Esophagus muscularis mucosa (tissue), 4 donors: Measurements from ENCODE around the gene CAMK2A. TPM values are rescaled to one million over a fixed set of nuclear protein-coding genes. Genes with fewer than 3 reads are reported as not detected.

ENCODE experiments used
- DNase-seq: peaks from one replicate; pipeline ENCODE4 v3.0.0-alpha.2; 2017; ENCODE audit errors: extremely low spot score
- H3K27ac ChIP-seq, 4 donors: fragments of 200-600 bp; sonication (generic); replicated peaks in 1 of 4; 1 replicate in 3 of 4; 2 replicates in 1 of 4; pipeline ENCODE4 v1.5.1; 2016 to 2019; ENCODE audit warnings: mild to moderate bottlenecking in 1 of 4
- H3K27me3 ChIP-seq, 4 donors: fragments of 200-600 bp; sonication (generic); one replicate each; pipeline versions ENCODE4 v1.5.1 to v1.6.0; 2016 to 2019
- H3K36me3 ChIP-seq, 4 donors: fragments of 200-600 bp; sonication (generic); one replicate each; pipeline ENCODE4 v1.5.1; 2016 to 2019
- H3K4me1 ChIP-seq, 4 donors: fragments of 200-600 bp; sonication (generic); one replicate each; pipeline ENCODE4 v1.5.1; 2016 to 2019
- H3K4me3 ChIP-seq, 4 donors: fragments of 200-600 bp; sonication (generic); 1 replicate in 2 of 4; 2 replicates in 2 of 4; pipeline ENCODE4 v1.5.1; 2016 to 2019; ENCODE audit warnings: mild to moderate bottlenecking in 4 of 4, moderate library complexity in 1 of 4
- H3K9me3 ChIP-seq, 4 donors: fragments of 200-600 bp; sonication (generic); 1 replicate in 3 of 4; 2 replicates in 1 of 4; pipeline ENCODE4 v1.5.1; 2016 to 2019
- CTCF ChIP-seq, 3 experiments: fragments of 200-600 bp in 2 of 3; fragments of 450-650 bp in 1 of 3; sonication (generic) in 2 of 3; IDR thresholded peaks; one replicate each; pipeline ENCODE4 v1.5.1; 2017 to 2019; ENCODE audit warnings: antibody characterized with exemption in 3 of 3, mild to moderate bottlenecking in 2 of 3, moderate library complexity in 1 of 3
- EP300 ChIP-seq: sonication (generic); formaldehyde crosslinking; IDR thresholded peaks from one replicate; pipeline ENCODE4 v1.6.1; 2017; ENCODE audit warnings: antibody characterized with exemption
- POLR2A ChIP-seq: fragments of 450-650 bp; IDR thresholded peaks from one replicate; pipeline ENCODE4 v1.6.1; 2017; ENCODE audit warnings: antibody characterized with exemption, moderate library complexity, mild to moderate bottlenecking, low read depth
- POLR2AphosphoS5 ChIP-seq, 2 donors: sonication (generic); formaldehyde crosslinking; IDR thresholded peaks; one replicate each; pipeline ENCODE4 v1.6.1; 2017; ENCODE audit warnings: antibody characterized with exemption in 2 of 2
- WGBS: methylation state at CpG from one replicate; pipeline ENCODE4 v1.1.5; 2018; 5-methylcytosine and 5-hydroxymethylcytosine counted together
- intact Hi-C: fragments of 100-400 bp; cut with DNase I; formaldehyde crosslinking; loops from one replicate; pipeline ENCODE4 v1.15.1; 2023
- total RNA-seq, 4 donors: library from RNA; depleted of rRNA; stranded (reverse); fragments of >200 nt; gene quantifications; one replicate each; pipeline versions ENCODE4 v1.1.0 to v1.2.1, GENCODE V29; 2016

The CAMK2A gene
- total RNA-seq, 4 donors from 2014 or later: 2.5 to 8.0 (median 3.8) TPM

- H3K27me3 ChIP-seq: no peaks in the 10 kb centered on the region
- H3K36me3 ChIP-seq: peaks cover 0 to 11% (median under 1%) of the 10 kb centered on the region in 4 donors
- no peak for TF ChIP-seq EP300
- TF ChIP-seq CTCF (IDR thresholded peaks at IDR 0.05): no peak
- TF ChIP-seq POLR2A: no peak
- no peak for TF ChIP-seq POLR2AphosphoS5 (IDR thresholded peaks at IDR 0.05)
- no peak overlapping the region for H3K4me3 ChIP-seq
- intact Hi-C loops: loop anchor here (10.0 kb wide), 1 partner anchor 111 kb away; the partner anchor contains the start of gene TCOF1
- DNase-seq: no peak
- 74% methylated on average over 4 of the region's 4 CpGs for WGBS
- no peak overlapping the region for H3K27ac ChIP-seq
- peaks cover 13 to 26% (median 21%) of the 10 kb centered on the region in 4 donors for H3K4me1 ChIP-seq
- H3K9me3 ChIP-seq: no peaks in the 10 kb centered on the region
Measured at GRCh38 chr5:150243590-150243989, 46.0 kb downstream of the CAMK2A start.

- no peak for DNase-seq
- WGBS: 91% methylated on average over 11 of the region's 11 CpGs
- Histone ChIP-seq H3K27ac (no peak overlapping the region), H3K4me1 (peaks cover 13 to 26% (median 21%) of the 10 kb centered on the region in 4 donors), H3K9me3 (no peaks in the 10 kb centered on the region), H3K4me3 (no peak overlapping the region), H3K27me3 (no peaks in the 10 kb centered on the region), H3K36me3 (peaks cover 0 to 13% (median 2%) of the 10 kb centered on the region in 4 donors)
- TF ChIP-seq POLR2AphosphoS5 (IDR thresholded peaks at IDR 0.05): no peak
- TF ChIP-seq POLR2A: no peak
- no peak for TF ChIP-seq CTCF (IDR thresholded peaks at IDR 0.05)
- no peak for TF ChIP-seq EP300
- intact Hi-C loops: loop anchor here (10.0 kb wide), 1 partner anchor 112 kb away; the partner anchor contains the start of gene TCOF1
Measured at GRCh38 chr5:150242251-150242894, 47.2 kb downstream of the CAMK2A start.

- H3K9me3 ChIP-seq: no peaks in the 10 kb centered on the region
- no peak for TF ChIP-seq CTCF (IDR thresholded peaks at IDR 0.05)
- TF ChIP-seq EP300: no peak
- no peak for TF ChIP-seq POLR2A
- no peak for TF ChIP-seq POLR2AphosphoS5 (IDR thresholded peaks at IDR 0.05)
- H3K36me3 ChIP-seq: peaks cover 0 to 13% (median 4%) of the 10 kb centered on the region in 4 donors
- H3K4me1 ChIP-seq: peaks cover 13 to 26% (median 21%) of the 10 kb centered on the region in 4 donors
- no peak overlapping the region for H3K27ac ChIP-seq
- H3K4me3 ChIP-seq: no peak overlapping the region
- no peaks in the 10 kb centered on the region for H3K27me3 ChIP-seq
- intact Hi-C loops: loop anchor here (10.0 kb wide), 1 partner anchor 113 kb away; the partner anchor contains the start of gene TCOF1
- DNase-seq: no peak
- WGBS: 66% methylated on average over 14 of the region's 14 CpGs
Measured at GRCh38 chr5:150241298-150242160, 48.0 kb downstream of the CAMK2A start.

- peaks cover 2 to 12% (median 8%) of the 10 kb centered on the region in 4 donors for H3K4me1 ChIP-seq
- H3K4me3 ChIP-seq: no peak overlapping the region
- H3K27me3 ChIP-seq: no peaks in the 10 kb centered on the region
- intact Hi-C loops: loop anchor here (10.0 kb wide), 1 partner anchor 115 kb away; the partner anchor contains the start of gene TCOF1
- no peak for DNase-seq
- H3K9me3 ChIP-seq: no peaks in the 10 kb centered on the region
- no peak for TF ChIP-seq POLR2A
- TF ChIP-seq EP300: no peak
- no peak for TF ChIP-seq CTCF (IDR thresholded peaks at IDR 0.05)
- peaks cover 0 to 13% (median 4%) of the 10 kb centered on the region in 4 donors for H3K36me3 ChIP-seq
- H3K27ac ChIP-seq: no peak overlapping the region
- 95% methylated on average over 7 of the region's 7 CpGs for WGBS
Measured at GRCh38 chr5:150239794-150240122, 49.8 kb downstream of the CAMK2A start.
